Bronchus fibroblast of lung (primary cell): Measurements from ENCODE around the gene MAGEA2B. TPM values are rescaled to one million over a fixed set of nuclear protein-coding genes. Genes with fewer than 3 reads are reported as not detected.

Experiments used
- total RNA-seq: library from RNA; depleted of rRNA; stranded (reverse); fragments of >200 nt; gene quantifications from 2 replicates; pipeline ENCODE4 v1.2.3, GENCODE V29; 2015

Gene MAGEA2B
- total RNA-seq = not detected in 2 replicates

GRCh38 chrX:152713815-152714787 is at the start of gene MAGEA2B:
TSS of gene MAGEA2B (plus strand) at chrX:152714628. CDS start at chrX:152717107, 2,479 bp downstream.

GRCh38 chrX:152697952-152698931 is 16.2 kb upstream of the MAGEA2B start, which contains the start of gene MAGEA3:
TSS of gene MAGEA3 (plus strand) at chrX:152698794. CDS start at chrX:152700833, 2,039 bp downstream.

GRCh38 chrX:152709173-152709572 is 5.3 kb upstream of the MAGEA2B start, which contains the start of gene CSAG2:
TSS of gene CSAG2 (minus strand) at chrX:152709273. CDS start at chrX:152709112, 161 bp downstream.

GRCh38 chrX:152733261-152733975 is 19.0 kb downstream of the MAGEA2B start, which contains the start of the genes CSAG1 and MAGEA12:
TSS of gene CSAG1 (minus strand) at chrX:152733721. CDS start at chrX:152732460, 1,261 bp downstream.
TSS of gene MAGEA12 (plus strand) at chrX:152733757. CDS start at chrX:152736162, 2,405 bp downstream.

GRCh38 chrX:152753686-152754650 is 39.5 kb downstream of the MAGEA2B start, which contains the start of gene MAGEA2:
TSS of gene MAGEA2 (minus strand) at chrX:152753842. CDS start at chrX:152751363, 2,479 bp downstream.

GRCh38 chrX:152758918-152759317 is 44.5 kb downstream of the MAGEA2B start, which contains the start of gene CSAG3:
TSS of gene CSAG3 (plus strand) at chrX:152759218.

Other genes with a start within 250 kb of the MAGEA2B start
- gene GABRQ, start 76.7 kb upstream of the MAGEA2B start, total RNA-seq = under 0.01 and 0.15 TPM in 2 replicates
- gene MAGEA3, start 15.8 kb upstream of the MAGEA2B start, total RNA-seq = not detected in 2 replicates
- gene CSAG2, start 5.4 kb upstream of the MAGEA2B start, total RNA-seq = not detected in 2 replicates
- not detected in 2 replicates for gene CSAG1, start 19.1 kb downstream of the MAGEA2B start, total RNA-seq
- not detected in 2 replicates for gene MAGEA12, start 19.1 kb downstream of the MAGEA2B start, total RNA-seq
- not detected in 2 replicates for gene MAGEA2, start 39.2 kb downstream of the MAGEA2B start, total RNA-seq
- not detected in 2 replicates for gene CSAG3, start 44.6 kb downstream of the MAGEA2B start, total RNA-seq
- gene MAGEA6, start 55.1 kb downstream of the MAGEA2B start, total RNA-seq = not detected in 2 replicates
- gene CETN2, start 116.1 kb downstream of the MAGEA2B start, total RNA-seq = 36.7 and 39.3 TPM in 2 replicates
- 55.8 and 60.1 TPM in 2 replicates for gene NSDHL, start 116.4 kb downstream of the MAGEA2B start, total RNA-seq
- gene ZNF185, start 183.4 kb downstream of the MAGEA2B start, total RNA-seq = 6.2 and 6.6 TPM in 2 replicates